Measurements from ENCODE around the gene UNC5B. TPM values are rescaled to one million over a fixed set of nuclear protein-coding genes. Genes with fewer than 3 reads are reported as not detected.
"Not testable (repeated sequence)": the region's sequence is repeated elsewhere in the genome, so short reads cannot be mapped to it uniquely, and the experiment has no call there.

Gene UNC5B
- total RNA-seq, 2 experiments from 2014 or later, result 0.08 to 0.15 TPM

GRCh38 chr10:71262027-71262426 lies 49.7 kb downstream of the UNC5B start:
- ChIA-PET CTCF (no interaction called here), POLR2A (no interaction called here)

GRCh38 chr10:71262817-71263216 lies 50.4 kb downstream of the UNC5B start:
- ChIA-PET POLR2A (no interaction called here), CTCF (no interaction called here)

- POLR2A ChIA-PET, result no interaction called here
- CTCF ChIA-PET, result no interaction called here
These were observed 51.0 kb downstream of the UNC5B start for GRCh38 chr10:71263376-71263775.

GRCh38 chr10:71264345-71265200 lies 52.2 kb downstream of the UNC5B start:
- POLR2A ChIA-PET, result no interaction called here
- CTCF ChIA-PET, result no interaction called here

GRCh38 chr10:71265201-71265575 lies 52.8 kb downstream of the UNC5B start:
- CTCF ChIA-PET, result no interaction called here
- POLR2A ChIA-PET, result no interaction called here

GRCh38 chr10:71265618-71266146 lies 53.3 kb downstream of the UNC5B start:
- POLR2A ChIA-PET, result no interaction called here

GRCh38 chr10:71266147-71266917 lies 54.0 kb downstream of the UNC5B start:
- CTCF ChIA-PET, result no interaction called here
- POLR2A ChIA-PET, result no interaction called here

More at GRCh38 chr10:71265618-71266146, 53.3 kb downstream of the UNC5B start:
- CTCF ChIA-PET, result no interaction called here

- ChIA-PET POLR2A (no interaction called here), CTCF (no interaction called here)
These were observed 54.6 kb downstream of the UNC5B start for GRCh38 chr10:71266918-71267442.

- ChIA-PET CTCF (no interaction called here), POLR2A (no interaction called here)
These were observed 55.3 kb downstream of the UNC5B start for GRCh38 chr10:71267508-71268240.

GRCh38 chr10:71268247-71268691 lies 55.9 kb downstream of the UNC5B start:
- CTCF ChIA-PET, result no interaction called here

GRCh38 chr10:71268758-71269157 lies 56.4 kb downstream of the UNC5B start:
- CTCF ChIA-PET, result no interaction called here
- POLR2A ChIA-PET, result no interaction called here

More at GRCh38 chr10:71268247-71268691, 55.9 kb downstream of the UNC5B start:
- POLR2A ChIA-PET, result no interaction called here

GRCh38 chr10:71269301-71270288 lies 57.2 kb downstream of the UNC5B start:
- ChIA-PET CTCF (interaction anchor here (1.1 kb wide), 1 partner anchor 344 kb away, joined by 7 read pairs; no protein-coding TSS in a partner anchor), POLR2A (no interaction called here)

- CTCF ChIA-PET, result interaction anchor here (0.8 to 1.1 kb wide), 4 partner anchors 10 to 345 kb away, joined by 3 to 7 read pairs (median 3); no protein-coding TSS in a partner anchor
- POLR2A ChIA-PET, result no interaction called here
These were observed 58.2 kb downstream of the UNC5B start for GRCh38 chr10:71270301-71271220.

- CTCF ChIA-PET, result interaction anchor here (0.8 kb wide), 2 partner anchors 9 to 63 kb away, joined by 3 read pairs; no protein-coding TSS in a partner anchor
- POLR2A ChIA-PET, result no interaction called here
These were observed 59.3 kb downstream of the UNC5B start for GRCh38 chr10:71271662-71272055.

- POLR2A ChIA-PET, result no interaction called here
- CTCF ChIA-PET, result no interaction called here
These were observed 59.8 kb downstream of the UNC5B start for GRCh38 chr10:71272056-71272771.

GRCh38 chr10:71272974-71273373 lies 60.6 kb downstream of the UNC5B start:
- POLR2A ChIA-PET, CTCF ChIA-PET: not testable (repeated sequence)

- CTCF ChIA-PET, result no interaction called here
- POLR2A ChIA-PET, result no interaction called here
These were observed 61.1 kb downstream of the UNC5B start for GRCh38 chr10:71273506-71273905.
